SW 1271 (cell line): Measurements from ENCODE around the gene INSYN2A.

Source experiments
- DNase-seq, 2 experiments: peaks; one replicate each; lab custom pipeline; 2025; lab: John Stamatoyannopoulos, UW

Gene INSYN2A

GRCh38 chr10:127196282-127197153 lies at the start of gene INSYN2A:
Gene INSYN2A, minus strand, starts transcription at chr10:127196591. Its CDS starts 20,196 bp downstream, at chr10:127176395.
- no peak for DNase-seq

DNA sequence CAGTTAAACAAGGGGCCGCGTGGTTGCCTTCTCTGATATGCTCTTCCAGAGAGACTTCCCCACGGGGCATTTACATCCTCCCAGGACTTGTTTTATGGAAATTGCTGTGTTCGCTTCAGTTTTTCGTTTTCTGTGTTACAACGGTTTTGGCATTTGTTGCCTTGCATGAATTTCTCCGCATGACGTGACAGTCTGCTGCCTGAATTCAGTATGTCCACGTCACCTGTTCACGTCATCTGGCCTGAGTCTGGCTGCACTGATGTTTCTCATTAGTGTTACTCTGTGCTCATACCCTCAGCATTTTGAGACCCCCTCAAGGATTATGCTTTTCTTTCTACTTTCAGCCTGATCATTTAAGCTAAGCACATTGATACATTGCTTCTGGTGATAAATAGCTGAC lies 49.1 kb upstream of the INSYN2A start:
- no peak for DNase-seq

- DNase-seq: peak in 1 of 2 experiments; percentile 9
Observed at GRCh38 chr10:127243490-127244272, 47.3 kb upstream of the INSYN2A start.

DNA sequence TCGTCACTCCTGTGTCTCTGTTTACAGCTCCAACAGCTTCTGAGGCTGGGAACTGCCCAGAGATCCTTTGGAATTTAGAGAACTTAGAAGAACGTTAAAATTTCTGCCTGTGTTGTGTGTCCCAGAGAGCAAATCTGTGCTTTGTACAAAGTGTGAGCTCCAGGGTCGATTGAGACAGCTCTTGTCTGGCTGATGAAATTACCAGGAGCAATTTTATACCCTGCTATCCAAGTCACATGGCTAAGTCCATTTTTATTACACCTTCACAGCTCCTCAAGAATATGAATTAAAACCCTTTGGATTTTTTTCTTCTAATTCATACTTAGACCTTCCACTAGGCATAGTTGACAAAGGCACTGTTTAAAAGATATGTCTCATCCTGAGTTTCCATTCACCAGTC lies 46.5 kb upstream of the INSYN2A start:
- DNase-seq: no peak

- no peak for DNase-seq
Observed at GRCh38 chr10:127236266-127236665, 39.9 kb upstream of the INSYN2A start.

- DNase-seq: no peak
Observed at GRCh38 chr10:127234306-127234800, 38.0 kb upstream of the INSYN2A start.

- DNase-seq: no peak
Observed at GRCh38 chr10:127228195-127228787, 31.9 kb upstream of the INSYN2A start.

DNA sequence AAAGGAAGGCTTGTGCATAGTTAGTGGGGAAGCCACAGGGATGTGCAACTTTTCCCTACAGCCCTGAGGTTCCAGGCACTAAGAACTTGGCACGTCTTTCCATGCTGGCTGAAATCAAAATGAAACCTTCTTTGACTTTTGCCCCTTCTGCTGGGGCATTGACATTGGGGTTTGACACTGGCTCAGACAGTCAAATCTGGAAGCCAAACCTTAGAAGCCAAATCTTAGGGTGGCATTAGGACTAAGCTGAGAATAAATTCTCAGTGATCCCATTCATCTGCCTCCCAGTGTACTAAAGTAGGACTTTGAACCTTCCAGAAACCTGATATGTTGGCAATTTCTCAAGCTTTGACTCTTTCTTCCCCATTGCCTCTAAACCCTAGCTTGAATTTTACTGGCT lies 31.3 kb upstream of the INSYN2A start:
- DNase-seq: no peak

GRCh38 chr10:127227027-127227426 lies 30.6 kb upstream of the INSYN2A start:
- no peak for DNase-seq

DNA sequence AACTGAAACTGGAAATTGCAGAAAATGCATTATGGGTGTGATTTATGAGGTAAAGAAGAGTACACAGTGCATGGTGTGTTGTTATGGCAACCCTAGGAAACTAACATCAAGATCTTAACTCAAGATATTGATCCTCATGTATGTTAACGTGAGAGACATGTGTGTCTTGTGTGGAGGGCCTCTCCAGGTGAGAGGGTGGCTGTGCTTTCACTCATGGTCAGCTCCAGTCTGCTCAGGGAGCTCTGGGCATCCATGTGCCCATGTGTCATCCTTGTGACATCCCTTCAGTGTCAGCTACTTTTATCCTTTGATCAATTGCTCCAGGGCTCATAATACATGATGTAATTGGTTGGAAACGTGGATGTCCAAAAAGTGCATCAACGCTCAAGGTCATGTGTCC lies 24.9 kb upstream of the INSYN2A start:
- DNase-seq: no peak

DNA sequence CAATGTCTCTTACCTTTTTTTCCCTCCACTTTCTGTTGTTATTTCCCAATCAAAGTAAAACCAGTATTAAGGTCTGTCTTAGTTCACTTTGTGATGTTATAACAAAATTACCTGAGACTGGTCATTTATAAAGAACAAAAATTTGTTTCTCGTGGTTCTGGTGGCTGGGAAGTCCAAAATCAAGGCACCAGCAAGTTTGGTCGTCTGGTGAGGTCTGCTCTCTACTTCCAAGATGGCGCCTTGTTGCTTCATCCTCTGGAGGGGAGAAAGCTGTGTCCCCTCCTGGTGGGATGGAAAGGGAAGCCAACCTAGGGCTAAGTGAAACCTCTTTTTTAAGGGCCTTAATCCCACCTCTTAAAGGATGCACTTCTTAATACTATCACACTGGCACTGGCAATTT lies 22.3 kb upstream of the INSYN2A start:
- no peak for DNase-seq

- no peak for DNase-seq
Observed at GRCh38 chr10:127216786-127217185, 20.4 kb upstream of the INSYN2A start.

GRCh38 chr10:127216274-127216673 lies 19.9 kb upstream of the INSYN2A start:
- DNase-seq: no peak

DNA sequence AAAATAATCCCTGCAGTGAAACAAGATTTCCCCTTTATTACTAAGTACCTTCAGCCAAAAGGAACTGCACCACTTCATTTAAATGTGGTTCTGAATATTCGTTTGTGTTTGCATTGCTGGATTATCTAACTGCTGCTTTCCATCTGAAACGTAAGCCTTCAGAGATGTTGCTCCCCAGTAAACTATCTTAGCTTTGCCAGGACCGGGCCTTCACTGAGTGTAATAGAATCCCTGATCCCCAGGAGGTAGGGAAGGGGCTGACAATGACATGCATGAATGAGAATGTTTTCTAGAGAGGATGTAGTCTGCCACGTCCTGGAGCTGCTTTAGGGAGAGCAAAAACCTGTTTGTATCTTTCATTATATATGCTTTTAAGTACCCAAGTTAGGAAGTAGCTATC lies 19.5 kb upstream of the INSYN2A start:
- DNase-seq: no peak

DNA sequence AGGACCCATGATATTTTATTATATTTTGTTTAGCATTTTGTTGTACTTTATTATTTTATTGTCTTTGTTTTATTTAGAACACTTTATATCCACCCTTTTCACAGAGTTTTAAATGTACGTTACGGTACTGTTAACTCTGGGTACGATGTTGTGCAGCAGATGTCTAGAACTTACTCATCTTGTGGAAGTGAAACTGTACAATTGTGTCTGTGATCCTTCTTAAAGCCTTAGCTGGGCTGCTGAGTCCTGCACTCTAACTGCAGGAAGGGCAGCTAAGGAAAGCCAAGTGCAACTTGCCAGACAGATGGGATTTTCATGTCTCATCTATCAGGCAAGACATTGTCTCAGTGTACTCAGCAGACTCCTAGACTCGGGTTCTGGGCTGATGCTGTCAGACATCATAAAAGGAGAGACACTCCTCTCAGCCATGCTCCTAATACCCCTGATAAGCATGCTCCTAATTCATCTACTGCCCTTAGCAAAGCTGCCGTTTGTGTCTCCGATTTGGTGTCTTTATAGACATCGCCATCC lies 14.6 kb upstream of the INSYN2A start:
- no peak for DNase-seq

DNA sequence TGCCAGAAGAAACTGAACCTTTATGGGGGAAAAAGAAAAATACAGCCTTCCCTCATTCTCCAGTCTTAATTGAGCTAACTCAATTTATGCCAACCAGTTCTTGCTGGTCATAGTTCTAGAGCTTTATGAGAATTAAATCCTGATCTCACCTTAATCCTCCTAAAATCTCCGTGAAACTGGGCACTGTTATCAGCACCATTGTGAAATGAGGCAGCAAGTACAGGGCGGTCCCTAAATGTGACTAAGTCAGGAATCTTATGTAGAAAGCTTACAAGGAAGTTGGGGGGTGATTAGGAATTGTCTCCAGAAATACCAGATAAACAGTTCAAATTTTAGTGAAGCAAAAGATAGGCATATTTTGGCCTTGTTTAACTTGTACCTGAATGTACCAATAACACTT lies 10.7 kb upstream of the INSYN2A start:
- no peak for DNase-seq

GRCh38 chr10:127203067-127203466 lies 6.7 kb upstream of the INSYN2A start:
- DNase-seq: no peak

DNA sequence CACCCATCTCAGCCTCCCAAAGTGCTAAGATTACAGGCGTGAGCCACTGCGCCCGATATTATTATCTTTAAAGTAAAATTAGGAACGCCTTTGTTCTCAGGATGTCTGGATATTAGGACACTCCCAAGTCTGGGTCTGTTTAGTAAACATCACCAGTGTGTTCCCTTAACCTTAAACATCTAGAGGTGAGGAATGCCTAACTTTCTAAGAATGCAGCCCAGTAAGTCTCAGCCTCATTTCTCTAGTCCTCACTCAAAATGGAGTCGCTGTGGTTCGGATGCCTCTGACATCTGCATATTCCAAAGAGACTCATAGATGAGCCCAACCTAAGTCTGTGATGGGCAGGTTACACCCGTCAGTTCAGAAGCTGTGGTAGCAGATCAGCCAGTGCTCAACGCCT lies 4.3 kb upstream of the INSYN2A start:
- no peak for DNase-seq

DNA sequence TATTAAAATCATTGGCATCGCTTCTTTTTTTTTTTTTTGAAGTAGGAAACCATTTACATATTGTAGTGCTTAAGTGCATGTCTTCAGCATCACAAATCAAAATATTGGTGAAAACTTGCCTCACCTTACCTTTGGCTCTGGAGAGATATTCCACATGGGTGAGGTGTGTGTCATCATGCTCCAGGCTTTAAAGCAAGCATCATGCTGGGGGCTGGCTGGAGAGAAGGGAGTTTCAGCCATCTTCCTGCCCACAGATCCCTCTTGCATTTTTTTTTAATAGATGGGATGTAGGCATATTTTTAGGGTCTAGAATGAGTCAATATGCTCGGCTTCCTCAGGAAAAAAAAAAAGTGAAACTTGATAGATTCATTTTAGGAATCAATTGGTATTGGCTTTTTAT lies 2.3 kb upstream of the INSYN2A start:
- no peak for DNase-seq

GRCh38 chr10:127198307-127198706 lies 1.9 kb upstream of the INSYN2A start:
- no peak for DNase-seq

- no peak for DNase-seq
Observed at GRCh38 chr10:127197154-127197432, 702 bp upstream of the INSYN2A start.

- no peak for DNase-seq
Observed at GRCh38 chr10:127195571-127196281, 665 bp downstream of the INSYN2A start.
